Measurements from ENCODE around the gene EEFSEC. TPM values are rescaled to one million over a fixed set of nuclear protein-coding genes. Genes with fewer than 3 reads are reported as not detected.

The EEFSEC gene
- total RNA-seq, 1 donor from 2014 or later = 16.2 TPM

GRCh38 chr3:128381609-128382008, 228.3 kb downstream of the EEFSEC start:
- Histone ChIP-seq H3K27me3 (no peaks in the 10 kb centered on the region), H3K9me3 (no peaks in the 10 kb centered on the region), H3K4me3 (no peak overlapping the region), H3K36me3 (no peaks in the 10 kb centered on the region), H3K27ac (peak overlapping the region; percentile 79 to 83), H3K4me1 (peaks cover 16 to 54% of the 10 kb centered on the region in 2 donors)
- TF ChIP-seq, protein P1, sequence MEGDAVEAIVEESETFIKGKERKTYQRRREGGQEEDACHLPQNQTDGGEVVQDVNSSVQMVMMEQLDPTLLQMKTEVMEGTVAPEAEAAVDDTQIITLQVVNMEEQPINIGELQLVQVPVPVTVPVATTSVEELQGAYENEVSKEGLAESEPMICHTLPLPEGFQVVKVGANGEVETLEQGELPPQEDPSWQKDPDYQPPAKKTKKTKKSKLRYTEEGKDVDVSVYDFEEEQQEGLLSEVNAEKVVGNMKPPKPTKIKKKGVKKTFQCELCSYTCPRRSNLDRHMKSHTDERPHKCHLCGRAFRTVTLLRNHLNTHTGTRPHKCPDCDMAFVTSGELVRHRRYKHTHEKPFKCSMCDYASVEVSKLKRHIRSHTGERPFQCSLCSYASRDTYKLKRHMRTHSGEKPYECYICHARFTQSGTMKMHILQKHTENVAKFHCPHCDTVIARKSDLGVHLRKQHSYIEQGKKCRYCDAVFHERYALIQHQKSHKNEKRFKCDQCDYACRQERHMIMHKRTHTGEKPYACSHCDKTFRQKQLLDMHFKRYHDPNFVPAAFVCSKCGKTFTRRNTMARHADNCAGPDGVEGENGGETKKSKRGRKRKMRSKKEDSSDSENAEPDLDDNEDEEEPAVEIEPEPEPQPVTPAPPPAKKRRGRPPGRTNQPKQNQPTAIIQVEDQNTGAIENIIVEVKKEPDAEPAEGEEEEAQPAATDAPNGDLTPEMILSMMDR (IDR thresholded peaks at IDR 0.05) = no peak
- intact Hi-C loops (cut with DNase I) = loop anchor here (5.0 to 10.0 kb wide), 3 partner anchors 229 to 346 kb away; partner anchors contain the start of genes EEFSEC and RAB7A
- no peak for DNase-seq (ENCODE audit: low spot score in 2 of 2)

DNA sequence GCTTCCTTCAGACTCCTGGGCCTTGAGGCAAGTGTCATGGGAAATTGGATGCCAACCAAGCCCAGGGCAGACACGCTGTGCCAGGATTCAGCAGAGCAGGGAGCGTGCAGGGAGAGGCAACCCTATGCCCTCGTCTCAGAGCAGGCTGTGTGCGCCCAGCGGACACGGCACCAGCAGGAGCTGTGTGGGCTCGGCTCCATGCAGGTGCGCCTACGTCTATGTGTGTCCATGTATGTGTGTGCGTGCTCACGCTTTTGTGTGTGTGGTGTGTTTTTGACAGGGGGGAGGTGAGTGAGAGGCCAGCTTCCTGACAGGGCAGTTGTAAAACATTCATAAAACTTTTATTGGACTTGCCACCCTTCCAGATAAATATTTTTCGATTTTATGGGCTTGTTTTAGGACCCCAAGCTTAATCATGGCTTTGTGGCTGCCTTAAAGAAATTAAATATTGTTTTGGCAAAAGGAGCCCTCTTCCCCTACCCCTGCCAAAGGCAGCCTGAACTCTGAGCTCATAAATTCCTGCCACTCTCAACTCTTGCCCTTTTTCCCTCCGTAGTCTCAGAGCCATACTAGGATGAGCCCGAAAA, 229.0 kb downstream of the EEFSEC start:
- Histone ChIP-seq H3K4me1 (peaks cover 16 to 54% of the 10 kb centered on the region in 2 donors), H3K27me3 (no peaks in the 10 kb centered on the region), H3K36me3 (no peaks in the 10 kb centered on the region), H3K27ac (peak overlapping the region; percentile 79 to 83), H3K9me3 (no peaks in the 10 kb centered on the region), H3K4me3 (no peak overlapping the region)
- TF ChIP-seq, protein P1 (IDR thresholded peaks at IDR 0.05) = no peak
- intact Hi-C loops (cut with DNase I) = loop anchor here (5.0 to 10.0 kb wide), 3 partner anchors 230 to 345 kb away; partner anchors contain the start of genes EEFSEC and RAB7A
- no peak for DNase-seq (ENCODE audit: low spot score in 2 of 2)

DNA sequence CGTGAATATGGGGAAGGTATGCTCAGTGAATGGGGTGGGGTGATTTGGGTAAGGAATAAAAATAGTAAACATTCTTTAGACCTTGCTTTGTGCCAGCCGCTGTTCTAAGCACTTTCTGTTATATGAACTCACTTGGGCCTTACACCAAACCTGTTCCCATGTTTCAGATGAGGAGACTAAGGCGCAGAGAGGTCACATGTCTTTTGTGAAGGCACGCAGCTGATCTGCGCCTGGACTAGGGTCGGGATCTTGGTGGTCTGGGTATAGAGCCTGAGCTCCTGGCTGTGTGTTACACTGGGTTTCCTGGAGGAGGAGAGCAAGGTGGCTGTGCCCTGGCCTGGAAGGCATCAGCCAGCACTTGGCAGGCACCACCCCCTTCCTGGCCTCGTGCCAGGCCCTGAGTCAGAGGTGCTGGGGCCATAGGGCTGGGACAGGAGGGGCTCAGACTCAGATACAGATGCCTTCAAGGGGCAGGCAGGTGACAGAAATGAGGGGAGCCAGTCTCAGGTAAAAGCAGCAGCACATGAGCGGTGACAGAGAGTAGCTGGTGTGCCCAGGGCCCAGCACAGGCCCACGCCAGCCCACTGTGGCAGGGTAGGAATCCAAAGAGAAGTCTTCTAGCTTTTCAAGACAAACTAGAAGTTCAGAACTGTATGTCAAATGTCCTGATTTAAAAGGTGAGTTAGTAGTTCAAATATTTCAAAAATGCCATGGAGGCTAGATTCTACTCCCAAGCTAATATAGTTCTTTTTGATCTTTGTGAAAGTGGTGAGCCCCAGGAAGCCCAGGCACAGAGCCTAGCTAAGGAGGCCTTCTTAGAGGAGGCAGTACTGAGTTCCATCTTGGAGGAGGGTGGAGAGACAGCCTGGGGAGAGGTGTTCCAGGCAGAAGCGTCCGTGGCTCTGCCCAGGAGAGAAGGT, 230.3 kb downstream of the EEFSEC start:
- Histone ChIP-seq H3K9me3 (no peaks in the 10 kb centered on the region), H3K27me3 (no peaks in the 10 kb centered on the region), H3K4me3 (no peak overlapping the region), H3K4me1 (peaks cover 16 to 47% of the 10 kb centered on the region in 2 donors), H3K27ac (peak overlapping the region; percentile 79 to 83), H3K36me3 (no peaks in the 10 kb centered on the region)
- intact Hi-C loops (cut with DNase I) = loop anchor here (5.0 to 10.0 kb wide), 3 partner anchors 231 to 344 kb away; partner anchors contain the start of genes EEFSEC and RAB7A
- TF ChIP-seq, protein P1 (IDR thresholded peaks at IDR 0.05) = no peak
- DNase-seq (ENCODE audit: low spot score in 2 of 2) = peak; percentile 53 to 86

- H3K4me1 ChIP-seq = peaks cover 16 to 41% of the 10 kb centered on the region in 2 donors
- TF ChIP-seq, protein P1 (IDR thresholded peaks at IDR 0.05) = no peak
- no peaks in the 10 kb centered on the region for H3K27me3 ChIP-seq
- intact Hi-C loops (cut with DNase I) = loop anchor here (10.0 kb wide), 1 partner anchor 310 kb away; no protein-coding TSS in a partner anchor
- H3K4me3 ChIP-seq = no peak overlapping the region
- no peaks in the 10 kb centered on the region for H3K9me3 ChIP-seq
- DNase-seq (ENCODE audit: low spot score in 2 of 2) = peak; percentile 47 to 88
- H3K27ac ChIP-seq = peak overlapping the region; percentile 79 to 83
- no peaks in the 10 kb centered on the region for H3K36me3 ChIP-seq
Measured at GRCh38 chr3:128385080-128385832, 232.0 kb downstream of the EEFSEC start.

- Histone ChIP-seq H3K4me3 (no peak overlapping the region), H3K36me3 (no peaks in the 10 kb centered on the region), H3K27ac (no peak overlapping the region), H3K9me3 (no peaks in the 10 kb centered on the region), H3K27me3 (no peaks in the 10 kb centered on the region), H3K4me1 (peaks cover 0 to 19% of the 10 kb centered on the region in 2 donors)
- intact Hi-C loops (cut with DNase I) = loop anchor here (10.0 kb wide), 1 partner anchor 314 kb away; no protein-coding TSS in a partner anchor
- DNase-seq (ENCODE audit: low spot score in 2 of 2) = no peak
- TF ChIP-seq, protein P1 (IDR thresholded peaks at IDR 0.05) = no peak
Measured at GRCh38 chr3:128388932-128389331, 235.7 kb downstream of the EEFSEC start.
